NAMALWA (cell line): ENCODE data around the gene AEN.
A peak's percentile ranks its signal among the peaks of the same experiment; 100 is the strongest.
"Not testable (repeated sequence)": the region's sequence is repeated elsewhere in the genome, so short reads cannot be mapped to it uniquely, and the experiment has no call there.

Source experiments
- DNase-seq: peaks from one replicate; pipeline ENCODE4 v3.0.0-alpha.2; 2015; ENCODE audit warnings: low spot score

The AEN gene

GRCh38 chr15:88631464-88632028, 10.4 kb downstream of the AEN start:
- no peak for DNase-seq

- DNase-seq = not testable (repeated sequence)
Observed at GRCh38 chr15:88632797-88633196, 11.7 kb downstream of the AEN start.

GRCh38 chr15:88634449-88634848, 13.3 kb downstream of the AEN start:
- no peak for DNase-seq

- DNase-seq = peak; percentile 88
Observed at GRCh38 chr15:88635318-88635717, 14.2 kb downstream of the AEN start.

- DNase-seq = no peak
Observed at GRCh38 chr15:88636050-88636449, 14.9 kb downstream of the AEN start.

- no peak for DNase-seq
Observed at GRCh38 chr15:88636654-88637053, 15.5 kb downstream of the AEN start.

GRCh38 chr15:88637436-88637835, 16.3 kb downstream of the AEN start:
- no peak for DNase-seq

- DNase-seq = peak; percentile 51
Observed at GRCh38 chr15:88637841-88638625, 16.9 kb downstream of the AEN start.

- peak; percentile 99 for DNase-seq
Observed at GRCh38 chr15:88638626-88639372, 17.7 kb downstream of the AEN start, which contains the start of gene ISG20. ISG20 (plus strand) TSS chr15:88639016; CDS start chr15:88639367, 351 bp downstream.

GRCh38 chr15:88641959-88642452, 20.9 kb downstream of the AEN start:
- DNase-seq = peak; percentile 27

GRCh38 chr15:88642514-88642913, 21.4 kb downstream of the AEN start:
- DNase-seq = not testable (repeated sequence)

- DNase-seq = no peak
Observed at GRCh38 chr15:88644741-88645140, 23.6 kb downstream of the AEN start.

GRCh38 chr15:88645171-88646087, 24.3 kb downstream of the AEN start:
- no peak for DNase-seq

- no peak for DNase-seq
Observed at GRCh38 chr15:88646088-88646405, 24.9 kb downstream of the AEN start.

- DNase-seq = no peak
Observed at GRCh38 chr15:88646951-88647350, 25.8 kb downstream of the AEN start.

- peak; percentile 66 for DNase-seq
Observed at GRCh38 chr15:88647351-88648105, 26.4 kb downstream of the AEN start.

GRCh38 chr15:88648357-88649214, 27.4 kb downstream of the AEN start:
- DNase-seq = no peak

- no peak for DNase-seq
Observed at GRCh38 chr15:88649286-88649733, 28.2 kb downstream of the AEN start.

GRCh38 chr15:88649753-88650551, 28.8 kb downstream of the AEN start:
- DNase-seq = no peak
